NT2/D1 (cell line): Measurements from ENCODE around the gene LSM14A.

Source experiments
- SUZ12 ChIP-seq: IDR thresholded peaks from 2 replicates; pipeline ENCODE4 v1.6.1; 2011; ENCODE audit not compliant: insufficient read length, insufficient read depth; ENCODE audit errors: extremely low read depth
- YY1 ChIP-seq: IDR thresholded peaks from 2 replicates; pipeline ENCODE4 v1.6.1; 2011; ENCODE audit not compliant: insufficient read length, insufficient read depth
- ZNF274 ChIP-seq: IDR thresholded peaks from 2 replicates; pipeline ENCODE4 v1.6.1; 2011; ENCODE audit warnings: mild to moderate bottlenecking, low read depth, low read length

DNA sequence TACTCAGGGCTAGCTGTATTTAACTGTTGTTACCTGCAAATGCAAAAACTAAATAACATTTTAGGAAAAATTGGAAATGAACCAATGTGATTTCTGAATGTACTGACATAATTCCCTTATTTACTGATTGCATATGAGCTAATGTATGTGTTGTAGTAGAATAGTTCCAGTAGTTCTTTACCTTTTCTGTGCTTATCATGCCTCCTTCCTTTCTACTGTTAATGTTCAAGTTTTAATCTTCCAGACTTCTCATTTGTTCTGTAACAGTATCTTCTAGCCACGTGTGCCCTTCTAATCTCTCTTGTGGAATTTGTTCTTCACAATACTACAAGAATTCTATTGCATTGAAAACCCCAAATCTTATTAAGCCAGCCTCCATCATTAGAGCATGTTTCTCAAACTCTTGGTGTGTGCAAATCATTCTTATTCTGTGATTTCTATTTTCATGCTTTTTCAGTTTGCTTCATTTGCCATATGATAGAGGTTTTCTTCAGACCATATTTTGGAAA is 17.7 kb downstream of the LSM14A start:
- TF ChIP-seq YY1 (no peak), ZNF274 (no peak), SUZ12 (no peak)
